Measurements from ENCODE around the gene HNMT. TPM values are rescaled to one million over a fixed set of nuclear protein-coding genes. Genes with fewer than 3 reads are reported as not detected.

The HNMT gene
- polyA plus RNA-seq, 1 of the 3 experiments (the other 2 are of a cell fraction), result 1.8 TPM

GRCh38 chr2:138028538-138028937, 64.3 kb downstream of the HNMT start:
- ChIA-PET POLR2A (no interaction called here), CTCF (interaction anchor here (1.2 kb wide), 1 partner anchor 14 kb away, joined by 3 read pairs; no protein-coding TSS in a partner anchor)
- Histone ChIP-seq H2AFZ (ENCODE audit: low read depth) (no peak overlapping the region), H3K4me1 (ENCODE audit: control insufficient read depth in 1 of 2, insufficient read depth in 2 of 2, low read depth in 1 of 2, low read length in 1 of 2) (no peaks in the 10 kb centered on the region), H3K9me3 (no peaks in the 10 kb centered on the region), H4K20me1 (ENCODE audit: insufficient read depth) (no peaks in the 10 kb centered on the region), H3K9me2 (no peaks in the 10 kb centered on the region), H3K79me2 (ENCODE audit: insufficient read depth) (no peaks in the 10 kb centered on the region), H3K4me2 (no peak overlapping the region), H3K36me3 (replicated peaks in 1 of 2; ENCODE audit: control insufficient read depth in 1 of 2, insufficient read depth in 2 of 2, low read length in 1 of 2) (no peaks in the 10 kb centered on the region), H3K4me3 (ENCODE audit: low read depth in 2 of 2, low read length in 1 of 2) (no peak overlapping the region), H3F3A (replicated peaks; ENCODE audit: insufficient read depth) (no peaks in the 10 kb centered on the region), H3K27me3 (ENCODE audit: insufficient read depth) (no peaks in the 10 kb centered on the region), H3K27ac (ENCODE audit: low read depth in 2 of 2, low read length in 1 of 2) (no peak overlapping the region), H3K9ac (no peak overlapping the region)
- 35% methylated on average over 2 of the region's 2 CpGs for WGBS (ENCODE audit: low lambda C conversion rate)
- no peak for DNase-seq
- TF ChIP-seq GABPA (IDR thresholded peaks at IDR 0.05; ENCODE audit: low read depth), result no peak
- TF ChIP-seq NFIC (IDR thresholded peaks at IDR 0.05; ENCODE audit: borderline replicate concordance), result no peak
- TF ChIP-seq PBX3 (IDR thresholded peaks at IDR 0.05), result no peak
- TF ChIP-seq MXI1 (IDR thresholded peaks at IDR 0.05; ENCODE audit: low read depth, low read length), result no peak
- no peak for TF ChIP-seq EZH2phosphoT487 (IDR thresholded peaks at IDR 0.05; ENCODE audit: borderline replicate concordance, low read depth)
- no peak for TF ChIP-seq CHD2 (IDR thresholded peaks at IDR 0.05; ENCODE audit: low read length, partially characterized antibody)
- TF ChIP-seq USF1 (IDR thresholded peaks at IDR 0.05; ENCODE audit: borderline replicate concordance, low read depth), result no peak
- TF ChIP-seq JUND (IDR thresholded peaks at IDR 0.05), result no peak
- TF ChIP-seq ELF1 (IDR thresholded peaks at IDR 0.05), result no peak
- no peak for TF ChIP-seq TCF12 (IDR thresholded peaks at IDR 0.05)
- TF ChIP-seq YY1 (IDR thresholded peaks at IDR 0.05; ENCODE audit: low read depth), result no peak
- TF ChIP-seq USF2 (IDR thresholded peaks at IDR 0.05; ENCODE audit: borderline replicate concordance, low read depth, low read length), result no peak
- no peak for TF ChIP-seq FOSL2 (IDR thresholded peaks at IDR 0.05; ENCODE audit: borderline replicate concordance, low read depth)
- no peak for TF ChIP-seq SIN3A (IDR thresholded peaks at IDR 0.05; ENCODE audit: borderline replicate concordance, low read depth, low read length)
- no peak for TF ChIP-seq RCOR1 (IDR thresholded peaks at IDR 0.05; ENCODE audit: low read length)
- no peak for TF ChIP-seq NRF1 (IDR thresholded peaks at IDR 0.05; ENCODE audit: low read depth, low read length)
- no peak for TF ChIP-seq FOXM1 (IDR thresholded peaks at IDR 0.05; ENCODE audit: low read depth)
- TF ChIP-seq IRF3 (IDR thresholded peaks at IDR 0.05; ENCODE audit: low read depth, low read length), result no peak

Measured in SK-N-SH (cell line).